Endothelial cell (in vitro differentiated cells): ENCODE data around the gene CAPN1. TPM values are rescaled to one million over a fixed set of nuclear protein-coding genes. Genes with fewer than 3 reads are reported as not detected.

Experiments
- DNase-seq: peaks from one replicate; pipeline ENCODE4 v3.0.0; 2021; ENCODE audit warnings: low spot score
- H3K27ac Mint-ChIP-seq: one replicate; pipeline ENCODE4 v1.8.0; 2021; ENCODE audit warnings: mixed read lengths, inconsistent platforms; ENCODE audit not compliant: unreplicated experiment
- H3K27me3 Mint-ChIP-seq: one replicate; pipeline ENCODE4 v1.8.0; 2021; ENCODE audit warnings: mild to moderate bottlenecking, moderate library complexity, mixed read lengths, inconsistent platforms; ENCODE audit not compliant: unreplicated experiment
- H3K36me3 Mint-ChIP-seq: one replicate; pipeline ENCODE4 v1.8.0; 2021; ENCODE audit warnings: mild to moderate bottlenecking, low read depth, mixed read lengths, inconsistent platforms; ENCODE audit not compliant: unreplicated experiment
- H3K4me1 Mint-ChIP-seq: one replicate; pipeline ENCODE4 v1.8.0; 2021; ENCODE audit warnings: mild to moderate bottlenecking, mixed read lengths, inconsistent platforms; ENCODE audit not compliant: unreplicated experiment
- H3K4me3 Mint-ChIP-seq: one replicate; pipeline ENCODE4 v1.8.0; 2021; ENCODE audit warnings: mild to moderate bottlenecking, mixed read lengths, inconsistent platforms; ENCODE audit not compliant: unreplicated experiment
- H3K9me3 Mint-ChIP-seq: one replicate; pipeline ENCODE4 v1.8.0; 2021; ENCODE audit warnings: mixed read lengths, inconsistent platforms; ENCODE audit not compliant: unreplicated experiment
- CTCF ChIP-seq: fragments of 200-600 bp; sonication (generic); IDR thresholded peaks from one replicate; pipeline ENCODE4 v1.5.0; 2021; ENCODE audit warnings: antibody characterized with exemption; ENCODE audit not compliant: unreplicated experiment
- total RNA-seq: library from RNA; stranded (reverse); fragmentation: NEBNext Ultra II Directional; extraction: Animal tissue kit (Norgen Biotek cat#: 25700); gene quantifications from one replicate; pipeline ENCODE4 v1.2.1, GENCODE V29; 2021; ENCODE audit not compliant: unreplicated experiment

Gene CAPN1
- total RNA-seq, 1 donor from 2014 or later: 148 TPM

- no peak overlapping the region for H3K27ac Mint-ChIP-seq
- peaks cover 13% of the 10 kb centered on the region for H3K4me1 Mint-ChIP-seq
- H3K9me3 Mint-ChIP-seq: no peaks in the 10 kb centered on the region
- H3K4me3 Mint-ChIP-seq: peak overlapping the region; percentile 5
- H3K27me3 Mint-ChIP-seq: peaks cover 8% of the 10 kb centered on the region
- no peak for TF ChIP-seq CTCF
- peaks cover 26% of the 10 kb centered on the region for H3K36me3 Mint-ChIP-seq
- DNase-seq: no peak
Observed at GRCh38 chr11:65208785-65209710, 27.3 kb downstream of the CAPN1 start.

GRCh38 chr11:65209711-65210360, 28.1 kb downstream of the CAPN1 start:
- DNase-seq: no peak
- H3K27ac Mint-ChIP-seq: no peak overlapping the region
- no peak overlapping the region for H3K4me3 Mint-ChIP-seq
- peaks cover 29% of the 10 kb centered on the region for H3K36me3 Mint-ChIP-seq
- TF ChIP-seq CTCF: no peak
- H3K4me1 Mint-ChIP-seq: peaks cover 12% of the 10 kb centered on the region
- H3K27me3 Mint-ChIP-seq: peaks cover 8% of the 10 kb centered on the region
- no peaks in the 10 kb centered on the region for H3K9me3 Mint-ChIP-seq

GRCh38 chr11:65210361-65210731, 28.6 kb downstream of the CAPN1 start:
- no peak for TF ChIP-seq CTCF
- H3K27ac Mint-ChIP-seq: no peak overlapping the region
- DNase-seq: no peak
- peaks cover 12% of the 10 kb centered on the region for H3K4me1 Mint-ChIP-seq
- peaks cover 29% of the 10 kb centered on the region for H3K36me3 Mint-ChIP-seq
- H3K9me3 Mint-ChIP-seq: no peaks in the 10 kb centered on the region
- H3K27me3 Mint-ChIP-seq: peaks cover 8% of the 10 kb centered on the region
- no peak overlapping the region for H3K4me3 Mint-ChIP-seq

- TF ChIP-seq CTCF: no peak
- Mint-ChIP-seq H3K27me3 (peaks cover 8% of the 10 kb centered on the region), H3K4me1 (peaks cover 12% of the 10 kb centered on the region), H3K9me3 (no peaks in the 10 kb centered on the region), H3K36me3 (peaks cover 31% of the 10 kb centered on the region), H3K4me3 (no peak overlapping the region), H3K27ac (no peak overlapping the region)
- DNase-seq: no peak
Observed at GRCh38 chr11:65210748-65211147, 29.0 kb downstream of the CAPN1 start.
